ENCODE results near the gene UBE2E2.
A peak's percentile ranks its signal among the peaks of the same experiment; 100 is the strongest.

The UBE2E2 gene

DNA sequence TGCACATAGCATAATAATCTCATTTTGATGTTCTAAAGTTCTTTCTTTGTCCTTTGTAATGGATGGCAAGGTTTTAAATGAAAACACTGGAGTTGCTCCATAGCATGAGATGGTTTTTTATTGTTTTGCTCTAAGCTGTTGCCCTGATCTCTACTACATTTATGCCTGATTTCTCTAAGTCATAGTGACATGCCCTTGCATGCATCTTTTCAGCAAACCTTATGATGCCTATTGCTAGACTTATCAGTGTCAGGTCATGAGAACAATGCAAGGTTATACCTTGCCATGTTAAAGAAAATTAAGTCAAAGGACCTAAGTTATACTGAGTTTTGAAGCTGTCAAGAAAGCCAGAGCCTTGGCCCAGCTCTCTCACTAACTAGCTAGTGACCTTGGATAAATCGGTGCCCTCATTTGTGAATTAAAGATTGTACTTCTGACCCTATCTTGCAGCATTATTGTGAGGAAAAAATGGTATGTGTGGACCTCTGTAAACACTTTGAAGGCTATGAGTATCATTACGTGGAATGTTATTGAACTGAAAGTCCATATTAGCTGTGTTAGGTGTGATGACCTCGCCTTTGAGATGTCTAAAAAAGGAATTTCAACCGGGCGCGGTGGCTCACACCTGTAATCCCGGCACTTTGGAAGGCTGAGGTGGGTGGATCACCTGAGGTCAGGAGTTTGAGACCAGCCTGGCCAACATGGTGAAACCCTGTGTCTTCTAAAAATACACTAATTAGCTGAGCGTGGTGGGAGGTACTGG lies 346.2 kb downstream of the UBE2E2 start:
- no peak for DNase-seq

DNA sequence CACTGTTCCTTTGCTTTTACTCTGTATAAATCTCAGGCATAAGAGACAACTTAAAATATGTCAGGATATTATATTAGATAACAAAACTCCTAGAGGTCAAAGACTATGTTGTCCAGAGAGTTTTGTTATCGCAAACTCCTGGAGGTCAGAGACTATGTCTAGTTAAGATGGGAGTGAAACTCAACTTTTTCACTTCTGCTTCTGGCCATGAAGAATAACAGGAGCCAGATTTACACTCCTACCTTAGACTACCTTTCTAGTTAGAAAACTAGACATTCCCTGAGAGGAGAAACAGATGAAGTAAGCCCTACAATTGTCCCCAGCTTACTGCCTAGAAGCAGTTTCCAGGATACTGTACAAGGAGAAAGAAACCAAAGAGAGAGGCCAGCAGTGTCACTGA lies 347.3 kb downstream of the UBE2E2 start:
- no peak for DNase-seq

DNA sequence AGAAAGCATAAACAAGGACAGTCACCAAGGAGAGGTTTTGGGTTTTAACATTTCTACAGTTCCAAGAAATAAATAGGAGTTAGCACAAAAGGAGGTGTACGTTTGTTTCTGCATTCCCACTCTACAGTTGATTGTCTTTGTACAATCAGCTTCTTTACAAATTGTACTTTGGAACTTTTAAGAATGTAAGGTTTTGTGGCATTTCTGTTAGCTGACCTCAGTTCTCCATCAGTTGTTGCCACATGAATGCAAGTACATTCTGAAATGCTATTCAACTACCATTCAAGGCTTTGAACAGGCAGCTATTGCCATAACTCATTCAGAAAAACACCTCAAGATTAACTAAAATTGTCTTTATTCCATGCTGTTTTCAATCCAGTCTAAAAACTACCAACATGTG lies 349.4 kb downstream of the UBE2E2 start:
- DNase-seq: no peak

DNA sequence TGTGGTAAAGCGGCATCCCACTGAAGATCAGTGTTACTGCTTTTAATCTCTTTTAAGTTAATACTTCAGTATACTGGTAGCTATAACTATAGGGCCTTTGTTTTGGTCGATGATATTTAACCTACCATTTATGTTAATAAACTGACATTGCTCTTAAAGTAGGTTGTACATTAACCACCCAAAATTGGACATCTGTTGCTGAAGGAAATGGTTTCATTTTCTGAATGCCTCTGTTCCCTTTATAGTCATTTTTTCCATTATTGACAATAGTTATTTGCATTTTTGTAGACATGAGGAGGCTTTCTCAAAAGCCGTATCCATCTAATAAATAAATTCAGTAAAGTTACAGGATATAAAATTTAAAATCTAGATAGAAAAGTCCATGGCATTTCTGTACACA lies 350.2 kb downstream of the UBE2E2 start:
- DNase-seq: no peak

DNA sequence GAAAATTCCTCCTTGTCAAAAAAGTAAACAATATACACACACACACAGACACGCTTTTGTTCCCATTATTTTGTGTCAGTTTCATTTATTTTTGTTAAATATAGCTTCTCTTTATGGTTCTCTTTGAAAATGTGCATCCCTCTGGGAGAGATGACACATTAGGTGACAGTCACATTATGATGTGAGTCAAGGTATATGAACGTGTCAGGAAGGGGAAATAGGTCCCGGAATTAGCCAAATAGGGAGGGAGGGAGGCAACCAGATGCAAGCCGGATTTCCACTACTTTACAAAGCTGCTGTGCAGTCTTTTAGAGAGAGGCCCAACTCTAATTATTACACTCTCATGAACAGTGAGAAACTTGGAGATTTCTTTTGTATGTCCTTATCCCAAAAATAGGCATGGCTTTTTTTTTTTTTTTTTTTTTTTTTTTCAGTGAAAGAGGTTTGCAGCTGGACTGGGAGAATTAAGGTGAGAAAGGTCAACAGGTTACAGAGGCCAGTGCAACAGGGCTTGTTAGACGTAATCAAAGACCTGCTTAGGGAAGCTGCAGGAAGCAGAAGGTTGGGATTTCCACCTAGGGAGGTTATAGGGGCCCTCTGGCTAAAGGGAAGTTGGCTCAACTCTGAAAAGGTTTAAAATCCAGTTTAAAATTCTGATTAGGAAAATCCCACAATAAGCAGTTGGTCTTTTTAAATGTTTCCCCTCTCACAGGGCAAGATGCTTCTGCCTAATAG lies 362.1 kb downstream of the UBE2E2 start:
- no peak for DNase-seq

DNA sequence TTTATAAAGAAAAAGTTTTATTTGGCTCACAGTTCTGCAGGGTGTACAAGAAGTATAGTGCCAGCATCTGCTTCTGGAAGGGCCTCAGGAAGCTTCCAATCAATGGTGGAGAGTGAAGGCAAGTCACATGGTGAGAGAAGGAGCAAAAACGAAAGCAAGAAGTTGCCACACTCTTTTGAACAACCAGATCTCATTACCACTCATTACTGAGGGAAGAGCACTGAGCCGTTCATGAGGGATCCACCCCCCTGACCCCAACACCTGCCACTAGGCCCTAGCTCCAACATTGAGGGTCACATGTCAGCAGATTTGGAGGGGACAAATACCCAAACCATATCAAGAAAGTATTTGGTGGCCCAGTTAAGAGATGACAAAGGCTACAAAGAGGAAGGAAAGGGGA lies 363.4 kb downstream of the UBE2E2 start:
- no peak for DNase-seq

DNA sequence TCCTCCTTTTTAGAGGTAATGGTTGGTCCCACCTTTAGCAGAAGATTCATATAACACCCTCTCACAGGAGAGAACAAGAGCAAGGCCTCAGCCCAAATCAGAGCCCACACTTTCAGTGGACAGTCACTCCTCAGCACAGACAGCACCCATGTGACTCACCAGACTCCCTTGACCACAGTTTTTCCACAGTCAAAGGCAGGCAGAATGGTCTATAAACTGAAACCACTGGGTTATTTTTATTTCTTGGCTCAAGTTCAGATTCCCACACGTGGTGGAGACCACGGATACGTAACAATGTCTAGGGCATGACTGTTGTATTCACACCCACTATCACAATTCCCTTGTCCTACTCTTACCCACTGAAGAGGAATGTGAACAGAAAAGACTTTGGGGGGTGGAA lies 364.8 kb downstream of the UBE2E2 start:
- DNase-seq: no peak

DNA sequence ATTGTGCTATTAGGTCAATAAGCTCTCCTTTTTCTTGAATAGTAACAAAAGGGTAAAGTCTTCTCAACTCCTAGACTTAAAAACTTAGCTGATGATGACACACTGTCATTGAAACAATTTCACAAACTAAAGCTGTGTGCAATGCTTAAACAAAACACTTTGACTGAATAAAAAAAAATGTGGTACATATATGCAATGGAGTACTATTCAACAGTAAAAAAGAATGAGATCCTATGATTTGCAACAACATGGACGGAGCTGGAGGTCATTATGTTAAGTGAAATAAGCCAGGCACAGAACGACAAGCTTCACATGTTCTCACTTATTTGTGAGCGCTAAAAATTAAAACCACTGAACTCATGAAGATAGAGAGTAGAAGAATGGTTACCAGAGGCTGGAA lies 370.7 kb downstream of the UBE2E2 start:
- no peak for DNase-seq

DNA sequence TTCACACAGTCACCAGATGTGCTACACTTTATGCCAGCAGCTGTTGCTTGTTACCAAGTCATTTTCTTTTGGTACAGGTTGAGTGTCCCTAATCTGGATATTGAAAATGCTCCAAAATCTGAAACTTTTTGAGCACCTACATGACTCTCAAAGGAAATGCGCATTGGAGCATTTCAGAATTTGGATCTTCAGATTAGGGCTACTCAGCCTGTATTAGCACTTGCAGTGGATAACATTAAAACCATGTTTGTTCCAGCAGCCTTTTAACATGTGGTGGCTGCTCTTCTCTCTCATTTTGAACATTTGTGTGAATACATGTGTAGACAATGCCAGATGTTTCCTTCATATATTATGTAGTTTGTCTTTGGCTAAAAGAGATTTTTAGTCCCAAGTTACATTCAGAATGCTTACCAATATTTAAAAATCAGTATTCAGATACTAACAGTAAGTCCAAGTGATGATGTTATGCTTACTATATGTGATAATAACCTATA lies 371.7 kb downstream of the UBE2E2 start:
- DNase-seq: no peak

DNA sequence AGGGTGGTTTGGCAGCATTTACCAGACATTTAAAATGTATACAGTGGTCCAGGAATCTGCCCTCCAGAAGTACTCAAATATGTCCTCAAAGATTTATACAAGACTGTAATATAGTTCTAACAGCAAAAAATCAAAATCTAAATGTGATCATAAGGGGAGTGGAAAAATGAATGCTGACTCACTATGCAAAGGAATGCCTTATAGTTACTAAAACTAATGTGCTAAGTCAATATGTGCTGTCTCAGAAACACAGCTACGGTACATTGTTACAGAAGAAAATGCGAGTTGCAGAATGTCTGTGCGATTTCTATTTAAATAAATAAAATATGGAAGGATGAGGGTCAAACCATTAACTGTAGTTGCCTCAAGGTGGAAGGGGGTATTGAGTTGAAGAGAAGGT lies 372.6 kb downstream of the UBE2E2 start:
- DNase-seq: no peak

DNA sequence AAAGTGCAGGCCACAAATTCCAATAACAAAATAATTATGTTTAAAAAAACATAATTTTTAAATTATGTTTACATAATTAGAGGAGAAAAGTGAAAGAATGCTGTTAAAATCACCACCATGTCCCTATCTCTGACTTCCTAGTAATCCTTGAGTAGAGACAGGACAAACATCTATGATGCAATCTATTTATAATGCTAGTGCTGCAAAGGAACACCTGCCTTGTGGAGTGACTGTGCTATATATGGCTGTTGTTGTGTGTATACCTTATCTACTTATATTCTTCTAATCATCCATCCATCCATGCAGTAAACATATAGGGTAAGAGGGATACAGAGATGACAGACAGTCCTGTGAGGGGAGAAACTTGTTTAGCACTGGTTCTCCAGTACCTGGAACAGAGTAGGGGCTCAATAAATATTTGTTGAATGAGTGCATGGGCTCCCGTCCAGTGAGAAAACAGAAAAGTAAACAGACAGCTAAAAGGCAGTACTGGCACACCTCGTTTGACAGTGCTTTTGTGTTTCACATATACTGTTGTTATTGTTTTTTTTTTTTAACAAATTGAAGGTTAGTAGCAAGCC lies 373.3 kb downstream of the UBE2E2 start:
- DNase-seq: peak; percentile 81

DNA sequence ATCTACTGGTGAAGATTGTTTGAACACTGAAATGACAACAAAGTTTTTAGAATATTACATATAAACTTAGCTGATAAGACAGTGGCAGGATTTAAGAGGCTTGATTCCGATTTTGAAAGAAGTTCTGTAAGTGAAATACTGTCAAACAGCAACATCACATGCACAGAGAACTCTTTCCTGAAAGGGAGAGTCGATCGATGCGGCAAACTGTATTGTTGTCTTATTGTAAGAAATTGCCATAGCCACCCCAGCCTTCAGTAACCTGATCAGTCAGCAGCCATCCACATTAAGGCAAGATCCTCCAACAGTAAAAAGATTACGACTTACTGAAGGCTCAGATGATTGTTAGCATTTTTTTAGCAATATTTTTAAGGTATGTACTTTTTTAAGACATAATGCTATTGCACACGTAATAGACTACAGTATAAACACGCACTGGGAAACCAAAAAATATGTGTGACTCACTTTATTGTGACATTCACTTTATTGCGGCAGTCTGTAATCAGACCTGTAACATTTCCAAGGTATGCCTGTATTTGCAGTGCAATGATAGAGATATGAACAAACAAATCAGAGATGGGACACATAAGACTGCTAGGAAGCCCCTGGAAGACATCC lies 377.1 kb downstream of the UBE2E2 start:
- no peak for DNase-seq

DNA sequence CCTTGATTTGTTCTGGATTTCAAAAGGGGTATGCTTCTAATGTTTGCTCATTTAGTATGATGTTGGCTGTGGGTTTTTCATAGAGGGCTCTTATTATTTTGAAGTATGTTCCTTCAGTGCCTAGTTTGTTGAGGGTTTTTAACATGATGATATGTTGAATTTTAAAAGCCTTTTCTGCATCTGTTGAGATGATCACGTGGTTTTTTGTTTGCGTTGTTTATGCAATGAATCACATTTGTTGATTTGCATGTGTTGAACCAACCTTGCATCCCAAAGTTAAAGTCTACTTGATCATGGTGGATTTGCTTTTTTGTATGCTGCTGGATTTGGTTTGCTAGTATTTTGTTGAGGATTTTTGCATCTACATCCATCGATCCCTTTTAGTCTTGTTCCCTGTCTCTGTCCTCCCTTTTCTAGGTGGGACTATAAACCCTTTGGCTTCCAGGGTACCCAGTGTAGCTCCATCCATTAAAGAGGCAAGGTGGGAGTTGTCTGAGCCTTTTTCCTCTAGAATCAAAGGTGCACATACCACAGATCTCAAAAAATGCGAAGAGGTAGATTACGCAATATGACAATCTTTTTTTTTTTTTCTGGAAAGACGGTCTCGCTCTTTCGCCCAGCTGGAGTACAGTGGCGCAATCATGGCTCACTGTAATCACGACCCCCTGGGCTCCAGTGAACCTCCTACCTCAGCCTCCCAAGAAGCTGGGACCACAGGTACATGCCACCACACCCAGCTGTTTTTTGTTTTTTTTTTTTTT lies 381.0 kb downstream of the UBE2E2 start:
- no peak for DNase-seq

DNA sequence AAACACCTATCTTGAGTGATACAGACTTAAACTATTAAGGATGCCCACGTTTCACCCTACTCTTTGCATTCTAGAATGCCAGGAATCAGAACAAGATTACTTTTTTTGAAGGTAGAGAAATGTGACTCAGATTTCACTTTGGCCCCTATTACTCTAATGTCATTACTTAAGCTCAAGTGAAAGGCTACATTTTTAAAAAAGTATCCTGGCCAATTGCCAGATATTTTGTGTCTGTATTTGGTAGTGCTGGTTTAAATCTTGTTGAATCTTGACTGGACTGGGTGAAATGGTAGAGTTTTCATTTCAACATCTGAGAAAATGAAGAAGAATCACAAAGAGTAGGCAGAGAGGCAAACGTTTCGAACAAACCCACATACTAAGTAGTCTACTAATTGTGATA lies 384.4 kb downstream of the UBE2E2 start:
- DNase-seq: no peak

DNA sequence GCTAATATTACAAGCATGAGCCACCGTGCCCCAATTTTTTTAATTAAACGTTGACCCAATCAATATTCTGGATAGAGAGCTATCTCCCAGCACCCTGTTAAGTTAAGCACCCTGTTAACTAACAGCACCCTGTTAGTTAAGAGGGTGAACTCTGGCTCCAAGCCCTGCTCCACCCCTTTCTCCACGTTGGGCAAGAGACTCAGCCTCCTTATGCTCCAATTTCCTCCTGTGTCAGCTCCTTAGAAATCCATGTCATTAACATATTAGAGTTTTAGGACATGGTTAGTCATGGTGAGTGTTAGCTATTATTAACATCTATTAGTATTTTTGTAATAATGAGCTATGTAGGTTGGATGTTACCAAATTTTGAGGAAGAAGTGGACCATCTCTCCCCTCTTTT lies 385.4 kb downstream of the UBE2E2 start:
- DNase-seq: no peak

DNA sequence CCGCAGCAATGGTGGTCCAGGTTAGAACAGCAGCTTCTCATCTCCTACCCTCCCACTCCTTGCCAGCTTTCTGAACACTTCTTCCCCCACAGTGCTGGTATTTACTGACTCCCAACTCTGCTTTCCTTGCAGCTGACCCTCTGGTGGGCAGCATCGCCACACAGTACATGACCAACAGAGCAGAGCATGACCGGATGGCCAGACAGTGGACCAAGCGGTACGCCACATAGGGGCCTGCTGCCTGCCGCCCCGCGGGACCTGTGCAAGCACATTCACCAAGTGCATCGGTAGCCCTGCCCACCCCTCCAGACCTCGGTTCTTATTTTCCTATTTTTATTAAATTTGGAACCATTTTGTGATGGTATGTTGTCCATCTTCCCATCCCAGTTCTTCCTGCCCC lies 386.5 kb downstream of the UBE2E2 start:
- no peak for DNase-seq

DNA sequence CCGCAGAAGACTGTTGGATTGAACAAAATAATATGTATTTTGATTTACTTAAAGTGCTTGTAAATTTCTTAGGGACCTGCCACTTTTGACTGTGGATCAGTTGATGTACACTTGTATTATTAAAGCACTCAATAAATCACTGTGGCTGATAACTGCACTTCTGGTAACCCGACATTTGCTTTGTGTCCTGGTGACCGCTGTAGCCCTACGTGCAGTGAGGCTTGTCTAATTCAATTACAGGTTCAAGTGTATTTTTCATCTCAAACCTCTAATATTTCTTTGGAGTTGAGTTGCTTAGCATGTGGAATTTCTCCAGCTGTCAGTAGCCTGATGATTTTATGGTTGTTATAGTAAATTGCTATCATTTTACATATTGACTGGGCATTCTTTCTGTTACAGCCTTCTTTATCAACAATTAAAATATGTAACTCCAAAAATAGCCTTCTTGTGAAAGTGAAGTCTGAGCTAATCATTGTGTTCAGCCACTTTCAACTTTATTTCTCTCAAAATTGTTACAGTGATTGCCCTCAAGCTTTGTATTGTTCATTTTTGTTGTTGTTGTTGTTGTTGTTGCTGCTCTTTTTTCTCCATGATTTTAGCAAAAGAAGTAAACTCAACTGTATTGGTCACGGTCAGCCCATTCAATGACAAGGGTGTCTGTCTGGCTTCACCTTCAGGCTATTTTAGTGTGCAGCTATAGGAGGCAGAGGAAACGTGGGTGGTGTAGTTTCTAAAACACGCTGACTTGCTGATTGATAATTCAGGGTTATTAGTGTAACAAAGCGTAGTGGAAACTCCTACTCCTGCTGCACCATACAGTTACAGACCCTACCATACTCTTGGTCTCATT lies 387.5 kb downstream of the UBE2E2 start:
- DNase-seq: no peak

DNA sequence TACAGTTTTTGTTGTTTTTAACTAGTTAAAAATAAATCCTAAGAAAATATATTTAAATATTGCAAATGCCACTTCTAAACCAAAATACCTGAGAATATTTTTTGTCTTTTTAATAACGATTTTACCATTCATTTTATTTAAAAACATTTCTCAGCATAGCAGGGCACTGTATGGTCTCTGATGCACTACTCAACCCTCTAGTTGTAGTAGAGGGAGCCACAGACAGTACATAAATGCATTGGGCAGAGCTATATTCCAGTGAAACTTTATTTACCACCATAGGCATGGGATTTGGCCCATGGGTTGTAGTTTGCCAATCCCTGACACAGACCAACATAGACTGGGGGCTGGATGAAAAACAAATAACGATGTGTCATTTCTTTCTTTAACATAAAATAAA lies 388.2 kb downstream of the UBE2E2 start:
- no peak for DNase-seq

DNA sequence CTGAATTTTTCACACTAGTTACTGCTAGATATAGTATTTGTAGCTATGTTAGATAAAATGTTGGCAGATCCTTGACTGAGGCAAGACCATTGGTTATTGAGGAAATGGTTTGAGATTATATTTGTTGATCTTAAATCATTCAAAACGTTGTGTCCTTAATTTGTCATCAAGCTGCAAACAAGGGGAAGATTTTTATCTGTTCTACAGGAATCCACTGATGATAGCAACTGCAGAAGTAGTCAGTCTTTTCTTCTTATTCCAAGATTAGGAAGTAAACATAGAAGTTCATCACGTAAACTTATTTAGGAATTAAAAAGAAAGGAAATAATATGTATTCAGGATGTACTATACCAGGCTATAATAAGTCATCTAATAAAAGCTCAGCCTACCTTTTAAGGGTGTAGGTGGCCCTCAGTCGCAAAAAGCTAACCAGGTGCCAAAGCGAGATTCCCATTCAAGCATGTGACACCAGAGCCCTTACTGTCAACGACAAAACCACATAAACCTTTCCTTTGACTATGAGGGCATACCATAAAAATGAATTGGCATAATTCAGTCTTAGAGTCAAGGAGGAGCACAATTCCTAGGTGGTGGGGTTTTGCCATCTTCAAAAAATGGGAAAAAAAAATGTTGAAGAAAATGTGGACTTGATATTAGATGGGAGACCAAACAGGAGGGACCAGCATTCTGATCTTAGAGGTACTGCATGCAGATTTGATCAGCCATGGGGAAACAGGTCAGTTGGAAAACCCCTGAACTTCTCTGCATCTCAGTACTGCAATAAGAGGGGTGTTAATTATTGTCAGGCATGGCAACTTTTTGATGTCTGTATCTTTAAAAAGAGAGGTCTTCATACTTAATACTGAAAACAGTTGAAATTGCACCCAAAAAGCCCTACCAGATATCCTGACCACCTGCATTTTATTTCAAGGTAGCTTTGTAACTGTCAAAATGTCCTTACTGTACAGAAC lies 390.1 kb downstream of the UBE2E2 start:
- no peak for DNase-seq

DNA sequence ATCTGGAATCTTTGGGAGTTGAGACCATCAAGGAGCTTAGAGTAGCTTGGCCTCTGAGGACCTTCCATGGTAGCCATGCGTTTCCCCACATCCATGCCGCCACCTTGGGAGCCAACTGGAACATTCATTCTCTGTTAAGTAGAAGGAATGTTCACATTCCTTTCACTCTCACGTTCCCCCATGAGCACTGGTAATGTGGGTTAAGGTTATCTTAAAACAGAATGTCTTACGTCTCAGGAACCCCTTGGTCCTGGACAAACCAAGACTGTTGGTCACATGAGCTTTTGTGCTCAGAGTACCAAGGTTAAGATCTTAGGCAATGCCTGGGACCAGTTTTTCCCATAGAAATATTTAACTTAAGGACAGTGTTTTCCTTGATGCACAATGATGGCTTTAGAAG lies 390.9 kb downstream of the UBE2E2 start:
- no peak for DNase-seq

Measured in NCI-H774 (cell line).